GM12891 (cell line): Measurements from ENCODE around the gene SYT3.

Source experiments
- POLR2A ChIP-seq: IDR thresholded peaks from 2 replicates; pipeline ENCODE4 v1.6.1; 2011; ENCODE audit warnings: low read depth, low read length, control low read depth
- POLR2AphosphoS5 ChIP-seq: IDR thresholded peaks from 2 replicates; pipeline ENCODE4 v1.6.1; 2011; ENCODE audit warnings: low read depth, low read length, control low read depth

DNA sequence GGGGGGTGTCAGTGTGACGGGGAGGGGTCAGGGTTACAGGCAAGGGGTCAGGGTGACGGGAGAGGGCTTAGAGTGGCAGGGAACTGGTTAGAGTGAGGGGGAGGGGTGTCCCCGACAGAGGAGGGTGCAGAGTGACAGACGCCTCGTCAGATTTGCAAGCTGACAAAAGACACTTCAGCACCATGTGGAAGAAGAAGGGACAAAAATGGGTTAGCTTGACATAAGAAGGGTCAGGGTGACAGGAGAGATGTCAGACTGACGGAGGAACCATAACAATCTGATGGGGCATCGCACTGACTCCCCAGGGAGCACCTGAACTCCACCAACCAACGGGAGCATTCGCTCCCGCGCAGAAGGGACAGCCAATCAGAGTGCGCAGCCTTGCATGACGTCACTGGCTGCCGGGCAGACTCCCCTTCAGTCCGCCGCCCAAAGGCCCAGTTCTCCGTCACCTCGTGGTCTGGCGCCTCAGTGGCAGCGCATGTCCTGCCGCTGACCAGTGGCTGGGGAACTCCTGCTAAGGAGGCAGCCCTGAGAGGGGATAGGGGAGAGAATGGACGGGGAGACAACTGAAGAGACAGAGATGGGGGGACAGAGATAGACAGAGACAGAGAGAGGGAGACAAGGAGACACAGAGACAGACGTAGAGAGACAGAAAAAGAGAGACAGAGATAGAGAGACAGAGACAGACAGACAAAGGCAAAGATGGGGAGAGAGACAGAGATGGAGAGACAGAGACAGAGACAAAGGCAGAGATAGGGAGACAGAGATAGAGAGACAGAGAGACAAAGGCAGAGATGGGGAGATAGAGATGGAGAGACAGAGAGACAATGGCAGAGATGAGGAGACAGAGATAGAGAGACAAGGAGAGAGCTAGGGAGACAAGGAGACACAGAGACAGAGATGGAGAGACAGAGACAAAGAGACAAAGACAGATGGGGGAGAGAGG lies 39.8 kb upstream of the SYT3 start:
- TF ChIP-seq POLR2A = no peak
- no peak for TF ChIP-seq POLR2AphosphoS5
